A549 (cell line): ENCODE data around the gene L3MBTL4. TPM values are rescaled to one million over a fixed set of nuclear protein-coding genes. Genes with fewer than 3 reads are reported as not detected.

Source experiments
- ATAC-seq, 2 experiments: fragments of 200-7000 bp in 1 of 2; fragments of >200 bp in 1 of 2; cut with Nextera tagmentation in 1 of 2; cut with Tn5 transposase in 1 of 2; 3 replicates each; pipeline versions ENCODE4 v1.8.0 to v1.9.1; 2018 to 2020; ENCODE audit warnings: mild to moderate bottlenecking in 1 of 2, moderate library complexity in 1 of 2
- CTCF ChIA-PET: fragments of 300-600 bp; sonication (Branson Sonifier 250); formaldehyde crosslinking; extraction: SDS; loops from one replicate; lab custom pipeline; 2021; ENCODE audit warnings: antibody characterized with exemption, inconsistent platforms; lab: Yijun Ruan, JAX
- POLR2A ChIA-PET: fragments of 350-600 bp; formaldehyde crosslinking; extraction: SDS; loops from one replicate; lab custom pipeline; 2021; ENCODE audit warnings: antibody characterized with exemption, inconsistent platforms; lab: Yijun Ruan, JAX
- DNase-seq, 2 experiments: peaks; one replicate each; pipeline versions ENCODE4 v3.0.0 to v3.0.0-alpha.2; 2011 to 2016; ENCODE audit warnings: low read depth in 1 of 2, low spot score in 1 of 2
- FAIRE-seq: peaks from 2 replicates; lab custom pipeline; 2011; peaks lifted over from hg19 to GRCh38; lab: Jason Lieb, UNC
- H3K27ac ChIP-seq, 2 experiments: fragments of >200 bp; sonication (Bioruptor Twin); formaldehyde crosslinking; 3 replicates each; pipeline ENCODE4 v1.5.1; 2016 to 2017
- H3K4me1 ChIP-seq: fragments of >200 bp; sonication (Bioruptor Twin); formaldehyde crosslinking; 3 replicates; pipeline ENCODE4 v1.6.1; 2016
- H3K4me2 ChIP-seq: fragments of >200 bp; sonication (Bioruptor Twin); formaldehyde crosslinking; 3 replicates; pipeline ENCODE4 v1.6.1; 2016
- H3K4me3 ChIP-seq: fragments of >200 bp; sonication (Bioruptor Twin); formaldehyde crosslinking; 3 replicates; pipeline ENCODE4 v1.5.1; 2016
- H3K9me3 ChIP-seq: fragments of >200 bp; sonication (Bioruptor Twin); formaldehyde crosslinking; 3 replicates; pipeline ENCODE4 v1.6.1; 2016
- BHLHE40 ChIP-seq: IDR thresholded peaks from 2 replicates; pipeline ENCODE4 v1.6.1; 2012; ENCODE audit warnings: low read depth, low read length, inconsistent platforms
- CBX8 ChIP-seq: fragments of 200-600 bp; sonication (generic); IDR thresholded peaks from 2 replicates; pipeline ENCODE4 v1.6.1; 2016
- EHF ChIP-seq: fragments of 250-450 bp; sonication (Bioruptor Pico); IDR thresholded peaks from 2 replicates; pipeline ENCODE4 v1.5.0; 2020; ENCODE audit warnings: mild to moderate bottlenecking
- EP300 ChIP-seq, 2 experiments: fragments of >200 bp; sonication (Bioruptor Twin); formaldehyde crosslinking; IDR thresholded peaks; 2 replicates in 1 of 2; 3 replicates in 1 of 2; pipeline ENCODE4 v1.6.1; 2016 to 2017
- ESRRA ChIP-seq: fragments of 150-350 bp; IDR thresholded peaks from 2 replicates; pipeline ENCODE4 v1.6.1; 2014; ENCODE audit warnings: mild to moderate bottlenecking, low read length, borderline replicate concordance
- FOSB ChIP-seq: fragments of 250-450 bp; sonication (Bioruptor Pico); IDR thresholded peaks from 2 replicates; pipeline ENCODE4 v1.5.0; 2020; ENCODE audit warnings: mild to moderate bottlenecking, moderate library complexity
- FOSL2 ChIP-seq, 2 experiments: fragments of 450-650 bp in 1 of 2; fragments of >200 bp in 1 of 2; sonication (Bioruptor Twin) in 1 of 2; formaldehyde crosslinking; IDR thresholded peaks; 2 replicates each; pipeline versions ENCODE4 v1.5.0 to v1.6.1; 2016 to 2020; ENCODE audit warnings: mild to moderate bottlenecking in 1 of 2, moderate library complexity in 1 of 2
- HEYL ChIP-seq: fragments of 250-450 bp; sonication (Bioruptor Pico); IDR thresholded peaks from 2 replicates; pipeline ENCODE4 v1.8.0; 2021; ENCODE audit warnings: mild to moderate bottlenecking, moderate library complexity
- HOXB13 ChIP-seq: fragments of 250-450 bp; sonication (Bioruptor Pico); IDR thresholded peaks from 2 replicates; pipeline ENCODE4 v1.5.0; 2020; ENCODE audit warnings: low read depth, mild to moderate bottlenecking, moderate library complexity
- HOXB5 ChIP-seq: fragments of 250-450 bp; sonication (Bioruptor Pico); IDR thresholded peaks from 2 replicates; pipeline ENCODE4 v1.5.0; 2020; ENCODE audit warnings: mild to moderate bottlenecking, moderate library complexity
- JUNB ChIP-seq: fragments of >200 bp; sonication (Bioruptor Twin); formaldehyde crosslinking; IDR thresholded peaks from 2 replicates; pipeline ENCODE4 v1.6.1; 2016
- KDM1A ChIP-seq: fragments of 200-600 bp; sonication (generic); IDR thresholded peaks from 2 replicates; pipeline ENCODE4 v1.6.1; 2016; ENCODE audit warnings: low read depth, mild to moderate bottlenecking
- MAZ ChIP-seq: fragments of 150-350 bp; IDR thresholded peaks from 2 replicates; pipeline ENCODE4 v1.6.1; 2014; ENCODE audit warnings: antibody characterized with exemption, low read depth, low read length, borderline replicate concordance
- PHF8 ChIP-seq: fragments of 200-600 bp; sonication (generic); IDR thresholded peaks from 2 replicates; pipeline ENCODE4 v1.6.1; 2016; ENCODE audit warnings: low read depth, mild to moderate bottlenecking, antibody characterized with exemption, moderate library complexity, borderline replicate concordance
- POLR2AphosphoS2 ChIP-seq: conservative IDR thresholded peaks from 2 replicates; pipeline ENCODE4 v1.6.1; 2012; ENCODE audit warnings: low read length, improper control_type of control experiment, inconsistent platforms
- RAD21 ChIP-seq, 2 experiments: fragments of >200 bp in 1 of 2; sonication (Bioruptor Twin) in 1 of 2; formaldehyde crosslinking in 1 of 2; IDR thresholded peaks in 1 of 2; conservative IDR thresholded peaks in 1 of 2; 2 replicates in 1 of 2; 3 replicates in 1 of 2; pipeline ENCODE4 v1.6.1; 2012 to 2018; ENCODE audit warnings: inconsistent platforms in 1 of 2
- RARB ChIP-seq: fragments of 250-450 bp; sonication (Bioruptor Pico); IDR thresholded peaks from 2 replicates; pipeline ENCODE4 v1.8.0; 2021; ENCODE audit warnings: mild to moderate bottlenecking, moderate library complexity
- RCOR1 ChIP-seq: fragments of 150-350 bp; IDR thresholded peaks from 2 replicates; pipeline ENCODE4 v1.6.1; 2014; ENCODE audit warnings: antibody characterized with exemption, low read length, low read depth
- RFX5 ChIP-seq: fragments of 450-650 bp; IDR thresholded peaks from 2 replicates; pipeline ENCODE4 v1.7.1; 2014; ENCODE audit warnings: antibody characterized with exemption, mild to moderate bottlenecking, moderate library complexity
- RNF2 ChIP-seq: fragments of 200-600 bp; sonication (generic); IDR thresholded peaks from 2 replicates; pipeline ENCODE4 v1.6.1; 2016; ENCODE audit warnings: low read depth, mild to moderate bottlenecking, antibody characterized with exemption, moderate library complexity, borderline replicate concordance
- SMC3 ChIP-seq: fragments of >200 bp; sonication (Bioruptor Twin); formaldehyde crosslinking; IDR thresholded peaks from 3 replicates; pipeline ENCODE4 v1.6.1; 2018; ENCODE audit warnings: inconsistent platforms
- SREBF2 ChIP-seq: fragments of 450-650 bp; IDR thresholded peaks from 2 replicates; pipeline ENCODE4 v1.6.1; 2014; ENCODE audit warnings: mild to moderate bottlenecking, moderate library complexity
- WGBS: methylation state at CpG from one replicate; pipeline ENCODE4 v1.1.6; 2017; ENCODE audit errors: missing lambda C conversion rate; 5-methylcytosine and 5-hydroxymethylcytosine counted together
- polyA plus RNA-seq, 4 experiments: library from polyadenylated mRNA; depleted of rRNA in 3 of 4; stranded (reverse); fragments of >200 nt; fragmentation: RNase III in 1 of 4; extraction: RNeasy Plus Mini Kit Qiagen cat#74134 plus additional on column Dnase treatment in 1 of 4; gene quantifications; 2 replicates in 3 of 4; 3 replicates in 1 of 4; pipeline ENCODE4 v1.2.3, GENCODE V29; 2011 to 2017
- TF ChIP-seq, protein P1 (sequence below): fragments of 250-450 bp; sonication (Bioruptor Pico); IDR thresholded peaks from 2 replicates; pipeline ENCODE4 v1.5.0; 2020; ENCODE audit warnings: low read depth, mild to moderate bottlenecking, moderate library complexity
- TF ChIP-seq, protein P2 (sequence below): fragments of 150-350 bp; IDR thresholded peaks from 2 replicates; pipeline ENCODE4 v1.6.1; 2014; ENCODE audit warnings: low read depth, mild to moderate bottlenecking, low read length
- TF ChIP-seq, protein P3 (sequence below): IDR thresholded peaks from 2 replicates; pipeline ENCODE4 v1.6.1; 2012; ENCODE audit warnings: low read depth, borderline replicate concordance
- TF ChIP-seq, protein P4 (sequence below): fragments of >200 bp; sonication (Bioruptor Twin); formaldehyde crosslinking; IDR thresholded peaks from 2 replicates; pipeline ENCODE4 v1.6.1; 2016
- TF ChIP-seq, protein P5 (sequence below): fragments of >200 bp; sonication (Bioruptor Twin); formaldehyde crosslinking; IDR thresholded peaks from 3 replicates; pipeline ENCODE4 v1.5.1; 2016

Gene L3MBTL4
- polyA plus RNA-seq, 2 of the 4 experiments (the other 2 are of a cell fraction) = 0.03 to 0.06 TPM

DNA sequence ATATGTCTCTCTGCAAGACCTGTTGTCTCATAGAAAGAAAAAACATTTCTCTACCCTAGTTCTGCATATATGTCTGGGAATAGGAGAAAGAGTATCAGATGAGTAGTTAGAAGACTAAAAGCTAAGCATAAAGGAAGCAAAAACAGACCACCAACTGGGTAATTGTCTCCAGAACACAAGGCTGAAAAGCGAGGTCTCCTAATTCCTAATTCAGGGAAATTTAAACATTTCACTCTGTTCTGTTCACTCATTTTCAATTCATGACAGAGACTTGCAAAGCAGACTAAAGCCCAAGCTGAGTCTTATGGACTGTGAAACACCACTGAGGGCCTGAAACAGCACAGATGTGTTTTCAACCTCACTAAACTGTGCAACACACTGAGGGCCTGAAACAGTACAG is 294.9 kb downstream of the L3MBTL4 start:
- POLR2A ChIA-PET = no interaction called here
- Histone ChIP-seq H3K4me3 (no peak overlapping the region), H3K4me2 (no peak overlapping the region), H3K9me3 (no peaks in the 10 kb centered on the region), H3K27ac (no peak overlapping the region), H3K4me1 (no peaks in the 10 kb centered on the region)
- no peak for FAIRE-seq
- TF ChIP-seq CBX8 (no peak), MAZ (no peak), RNF2 (no peak), EHF (CRISPR knock-in tag) (no peak), EP300 (IDR thresholded peaks at IDR 0.05) (no peak), POLR2AphosphoS2 (no peak), PHF8 (no peak), RFX5 (no peak), KDM1A (no peak), FOSB (CRISPR knock-in tag) (no peak)
- TF ChIP-seq, protein P1, sequence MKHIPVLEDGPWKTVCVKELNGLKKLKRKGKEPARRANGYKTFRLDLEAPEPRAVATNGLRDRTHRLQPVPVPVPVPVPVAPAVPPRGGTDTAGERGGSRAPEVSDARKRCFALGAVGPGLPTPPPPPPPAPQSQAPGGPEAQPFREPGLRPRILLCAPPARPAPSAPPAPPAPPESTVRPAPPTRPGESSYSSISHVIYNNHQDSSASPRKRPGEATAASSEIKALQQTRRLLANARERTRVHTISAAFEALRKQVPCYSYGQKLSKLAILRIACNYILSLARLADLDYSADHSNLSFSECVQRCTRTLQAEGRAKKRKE = no peak
- TF ChIP-seq, protein P2, sequence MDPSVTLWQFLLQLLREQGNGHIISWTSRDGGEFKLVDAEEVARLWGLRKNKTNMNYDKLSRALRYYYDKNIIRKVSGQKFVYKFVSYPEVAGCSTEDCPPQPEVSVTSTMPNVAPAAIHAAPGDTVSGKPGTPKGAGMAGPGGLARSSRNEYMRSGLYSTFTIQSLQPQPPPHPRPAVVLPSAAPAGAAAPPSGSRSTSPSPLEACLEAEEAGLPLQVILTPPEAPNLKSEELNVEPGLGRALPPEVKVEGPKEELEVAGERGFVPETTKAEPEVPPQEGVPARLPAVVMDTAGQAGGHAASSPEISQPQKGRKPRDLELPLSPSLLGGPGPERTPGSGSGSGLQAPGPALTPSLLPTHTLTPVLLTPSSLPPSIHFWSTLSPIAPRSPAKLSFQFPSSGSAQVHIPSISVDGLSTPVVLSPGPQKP = no peak
- no peak for ATAC-seq
- WGBS = 0% methylated on average over 1 of the region's 1 CpG
- CTCF ChIA-PET = interaction anchor here (1.4 kb wide), 1 partner anchor 9 kb away, joined by 3 read pairs; no protein-coding TSS in a partner anchor
- DNase-seq = no peak

DNA sequence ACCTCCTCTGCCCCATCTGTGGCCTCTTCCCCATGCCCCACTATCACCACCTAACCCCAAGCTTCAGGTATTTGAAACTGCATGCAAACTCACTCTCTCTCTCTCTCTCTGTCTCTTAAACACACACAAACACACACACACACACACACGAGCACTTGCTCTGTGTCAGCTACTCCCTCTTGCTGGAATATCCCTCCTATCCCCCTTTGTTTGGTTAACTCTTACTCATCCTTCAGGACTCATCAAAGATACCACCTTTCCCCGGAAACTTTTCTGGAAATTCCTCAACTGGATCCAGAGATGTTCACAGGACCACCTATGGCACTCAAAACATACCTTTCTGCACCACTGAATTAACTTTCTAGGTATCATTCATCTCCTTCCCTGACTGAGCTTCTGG is 296.6 kb downstream of the L3MBTL4 start:
- CTCF ChIA-PET = interaction anchor here (0.5 kb wide), 1 partner anchor 8 kb away, joined by 3 read pairs; no protein-coding TSS in a partner anchor
- FAIRE-seq (no peak), DNase-seq (no peak), ATAC-seq (no peak)
- no peak overlapping the region for H3K4me3 ChIP-seq
- WGBS = 3% methylated on average over 2 of the region's 2 CpGs
- no peak overlapping the region for H3K4me2 ChIP-seq
- POLR2A ChIA-PET = no interaction called here
- no peaks in the 10 kb centered on the region for H3K4me1 ChIP-seq
- no peak overlapping the region for H3K27ac ChIP-seq
- TF ChIP-seq SREBF2 (no peak), RNF2 (no peak), BHLHE40 (no peak), RCOR1 (no peak), RAD21 (conservative IDR thresholded peaks at IDR 0.05 in 1 of 2, IDR thresholded peaks at IDR 0.05 in 1 of 2) (no peak), KDM1A (no peak), SMC3 (no peak)
- H3K9me3 ChIP-seq = no peaks in the 10 kb centered on the region

DNA sequence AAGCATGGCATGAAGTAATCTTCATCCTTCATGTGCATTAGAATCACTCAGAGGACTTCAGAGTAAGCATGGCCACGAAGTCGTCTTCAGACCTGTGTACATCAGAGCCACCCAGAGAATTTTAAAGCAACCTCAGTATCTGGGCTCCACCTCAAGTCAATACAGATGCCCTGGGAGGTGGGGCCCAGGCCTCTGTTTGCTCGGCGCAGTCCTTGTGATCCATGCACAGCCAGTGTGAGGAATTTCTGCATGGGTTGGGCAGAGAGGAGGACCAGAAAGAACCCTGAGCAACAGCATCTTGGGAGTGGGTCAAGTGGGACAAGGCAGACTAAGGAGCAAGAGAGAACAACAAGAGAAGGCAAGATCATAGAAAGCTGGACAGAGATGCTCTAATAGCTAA is 299.0 kb downstream of the L3MBTL4 start:
- 30% methylated on average over 4 of the region's 4 CpGs for WGBS
- CTCF ChIA-PET = no interaction called here
- TF ChIP-seq RARB (CRISPR knock-in tag) = no peak
- Histone ChIP-seq H3K4me3 (no peak overlapping the region), H3K4me1 (no peaks in the 10 kb centered on the region), H3K27ac (no peak overlapping the region), H3K4me2 (no peak overlapping the region), H3K9me3 (no peaks in the 10 kb centered on the region)
- no peak for ATAC-seq
- DNase-seq = no peak
- POLR2A ChIA-PET = no interaction called here
- FAIRE-seq = no peak

DNA sequence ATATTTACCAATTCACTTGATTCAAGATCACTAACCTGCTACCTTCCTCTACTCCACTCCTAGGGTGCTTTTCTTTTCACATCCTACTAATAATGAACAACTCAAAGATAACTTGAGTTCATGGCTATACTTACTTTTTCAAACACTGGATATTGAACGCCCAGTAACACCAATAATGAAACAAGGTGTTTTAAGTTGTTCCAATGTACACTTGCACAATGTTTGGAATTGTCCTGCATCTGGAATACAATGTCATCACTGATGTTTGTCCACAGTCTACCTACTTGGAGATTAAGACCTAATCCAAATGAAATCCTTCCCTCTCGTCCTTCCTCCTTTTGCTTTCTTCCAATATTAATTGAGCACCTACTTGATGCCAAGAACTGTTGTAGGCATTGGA is 301.1 kb downstream of the L3MBTL4 start:
- Histone ChIP-seq H3K4me1 (no peaks in the 10 kb centered on the region), H3K9me3 (no peaks in the 10 kb centered on the region), H3K4me2 (no peak overlapping the region), H3K27ac (no peak overlapping the region), H3K4me3 (no peak overlapping the region)
- POLR2A ChIA-PET = no interaction called here
- DNase-seq (no peak), FAIRE-seq (no peak), ATAC-seq (no peak)
- 0% methylated on average over 2 of the region's 2 CpGs for WGBS
- CTCF ChIA-PET = no interaction called here
- no peak for TF ChIP-seq PHF8
- TF ChIP-seq, protein P3, sequence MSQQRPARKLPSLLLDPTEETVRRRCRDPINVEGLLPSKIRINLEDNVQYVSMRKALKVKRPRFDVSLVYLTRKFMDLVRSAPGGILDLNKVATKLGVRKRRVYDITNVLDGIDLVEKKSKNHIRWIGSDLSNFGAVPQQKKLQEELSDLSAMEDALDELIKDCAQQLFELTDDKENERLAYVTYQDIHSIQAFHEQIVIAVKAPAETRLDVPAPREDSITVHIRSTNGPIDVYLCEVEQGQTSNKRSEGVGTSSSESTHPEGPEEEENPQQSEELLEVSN = no peak
- no peak for TF ChIP-seq HOXB13 (CRISPR knock-in tag)
- no peak for TF ChIP-seq HOXB5 (CRISPR knock-in tag)
- no peak for TF ChIP-seq RARB (CRISPR knock-in tag)
- TF ChIP-seq JUNB = no peak
- no peak for TF ChIP-seq EHF (CRISPR knock-in tag)
- no peak for TF ChIP-seq HEYL
- TF ChIP-seq ESRRA = no peak
- no peak for TF ChIP-seq EP300 (IDR thresholded peaks at IDR 0.05)
- TF ChIP-seq FOSL2 (IDR thresholded peaks at IDR 0.05) = no peak
- no peak for TF ChIP-seq FOSL2 (CRISPR knock-in tag; IDR thresholded peaks at IDR 0.05)
- no peak for TF ChIP-seq RFX5
- TF ChIP-seq BHLHE40 = no peak
- TF ChIP-seq, protein P4, sequence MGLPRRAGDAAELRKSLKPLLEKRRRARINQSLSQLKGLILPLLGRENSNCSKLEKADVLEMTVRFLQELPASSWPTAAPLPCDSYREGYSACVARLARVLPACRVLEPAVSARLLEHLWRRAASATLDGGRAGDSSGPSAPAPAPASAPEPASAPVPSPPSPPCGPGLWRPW = no peak
- TF ChIP-seq, protein P5, sequence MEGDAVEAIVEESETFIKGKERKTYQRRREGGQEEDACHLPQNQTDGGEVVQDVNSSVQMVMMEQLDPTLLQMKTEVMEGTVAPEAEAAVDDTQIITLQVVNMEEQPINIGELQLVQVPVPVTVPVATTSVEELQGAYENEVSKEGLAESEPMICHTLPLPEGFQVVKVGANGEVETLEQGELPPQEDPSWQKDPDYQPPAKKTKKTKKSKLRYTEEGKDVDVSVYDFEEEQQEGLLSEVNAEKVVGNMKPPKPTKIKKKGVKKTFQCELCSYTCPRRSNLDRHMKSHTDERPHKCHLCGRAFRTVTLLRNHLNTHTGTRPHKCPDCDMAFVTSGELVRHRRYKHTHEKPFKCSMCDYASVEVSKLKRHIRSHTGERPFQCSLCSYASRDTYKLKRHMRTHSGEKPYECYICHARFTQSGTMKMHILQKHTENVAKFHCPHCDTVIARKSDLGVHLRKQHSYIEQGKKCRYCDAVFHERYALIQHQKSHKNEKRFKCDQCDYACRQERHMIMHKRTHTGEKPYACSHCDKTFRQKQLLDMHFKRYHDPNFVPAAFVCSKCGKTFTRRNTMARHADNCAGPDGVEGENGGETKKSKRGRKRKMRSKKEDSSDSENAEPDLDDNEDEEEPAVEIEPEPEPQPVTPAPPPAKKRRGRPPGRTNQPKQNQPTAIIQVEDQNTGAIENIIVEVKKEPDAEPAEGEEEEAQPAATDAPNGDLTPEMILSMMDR = no peak
